BE2C (cell line): ENCODE data around the gene CBARP.

Source experiments
- DNase-seq: peaks from one replicate; pipeline ENCODE4 v3.0.0-alpha.2; 2020
- H3K27me3 ChIP-seq: fragments of 250-450 bp; sonication (Bioruptor Pico); 2 replicates; pipeline ENCODE4 v1.5.1; 2020; ENCODE audit warnings: mild to moderate bottlenecking
- H3K36me3 ChIP-seq: fragments of 250-450 bp; sonication (Bioruptor Pico); 2 replicates; pipeline ENCODE4 v1.5.1; 2020; ENCODE audit warnings: mild to moderate bottlenecking
- H3K4me1 ChIP-seq: fragments of 250-450 bp; sonication (Bioruptor Pico); 2 replicates; pipeline ENCODE4 v1.5.1; 2020
- H3K4me3 ChIP-seq: 2 replicates; pipeline ENCODE4 v1.5.1; 2011; ENCODE audit warnings: low read depth, low read length
- H3K9me3 ChIP-seq: fragments of 250-450 bp; sonication (Bioruptor Pico); 2 replicates; pipeline ENCODE4 v1.5.1; 2020
- TF ChIP-seq, protein P1 (sequence below): IDR thresholded peaks from 2 replicates; pipeline ENCODE4 v1.5.1; 2012; ENCODE audit warnings: mild to moderate bottlenecking, low read depth, low read length

CBARP gene

DNA sequence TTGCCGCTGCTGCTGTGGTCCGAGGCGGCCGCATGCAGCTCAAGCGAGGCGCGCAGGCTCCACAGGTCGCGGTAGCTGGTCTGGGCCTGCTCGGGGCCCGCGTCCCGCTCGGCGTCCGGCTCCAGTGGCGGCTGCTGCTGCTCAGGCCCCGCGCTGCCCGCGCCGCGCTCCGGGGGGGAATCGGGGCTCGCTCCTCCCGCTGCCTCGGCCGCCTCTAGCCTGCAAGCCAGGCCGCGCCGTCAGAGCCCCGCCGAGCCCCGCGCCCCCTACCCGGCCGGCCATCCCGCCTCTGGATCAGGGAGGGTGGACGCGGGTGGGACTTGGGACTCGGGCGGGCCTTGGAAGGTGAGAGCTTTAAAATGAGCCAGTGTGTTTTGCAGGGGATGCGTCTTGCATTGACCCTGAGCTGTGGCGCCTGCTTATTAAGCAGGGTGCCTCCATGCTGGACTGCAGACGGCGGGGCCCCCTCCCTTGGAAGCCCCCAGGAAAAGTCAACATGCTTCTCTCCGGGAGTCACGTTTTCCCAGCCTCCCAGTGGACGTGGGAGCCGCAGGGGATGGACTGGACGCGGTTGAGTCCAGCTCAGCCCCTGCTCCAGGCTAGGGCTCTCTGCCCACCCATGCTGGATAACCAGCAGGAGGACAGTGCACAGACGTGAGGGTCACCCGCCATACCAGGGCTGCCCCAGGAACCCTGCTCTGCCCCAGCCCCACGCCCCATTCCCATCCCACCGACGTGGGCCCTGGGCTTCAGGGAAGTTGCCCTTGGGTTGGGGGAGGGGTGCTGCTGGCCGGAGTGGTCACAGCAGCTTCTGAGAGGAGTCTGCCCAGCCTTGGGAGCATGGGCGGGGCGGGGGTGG lies 7.7 kb downstream of the CBARP start:
- H3K27me3 ChIP-seq: no peaks in the 10 kb centered on the region
- H3K9me3 ChIP-seq: no peaks in the 10 kb centered on the region
- peaks cover 43% of the 10 kb centered on the region for H3K36me3 ChIP-seq
- peaks cover 10% of the 10 kb centered on the region for H3K4me1 ChIP-seq
- no peak for DNase-seq
- TF ChIP-seq, protein P1, sequence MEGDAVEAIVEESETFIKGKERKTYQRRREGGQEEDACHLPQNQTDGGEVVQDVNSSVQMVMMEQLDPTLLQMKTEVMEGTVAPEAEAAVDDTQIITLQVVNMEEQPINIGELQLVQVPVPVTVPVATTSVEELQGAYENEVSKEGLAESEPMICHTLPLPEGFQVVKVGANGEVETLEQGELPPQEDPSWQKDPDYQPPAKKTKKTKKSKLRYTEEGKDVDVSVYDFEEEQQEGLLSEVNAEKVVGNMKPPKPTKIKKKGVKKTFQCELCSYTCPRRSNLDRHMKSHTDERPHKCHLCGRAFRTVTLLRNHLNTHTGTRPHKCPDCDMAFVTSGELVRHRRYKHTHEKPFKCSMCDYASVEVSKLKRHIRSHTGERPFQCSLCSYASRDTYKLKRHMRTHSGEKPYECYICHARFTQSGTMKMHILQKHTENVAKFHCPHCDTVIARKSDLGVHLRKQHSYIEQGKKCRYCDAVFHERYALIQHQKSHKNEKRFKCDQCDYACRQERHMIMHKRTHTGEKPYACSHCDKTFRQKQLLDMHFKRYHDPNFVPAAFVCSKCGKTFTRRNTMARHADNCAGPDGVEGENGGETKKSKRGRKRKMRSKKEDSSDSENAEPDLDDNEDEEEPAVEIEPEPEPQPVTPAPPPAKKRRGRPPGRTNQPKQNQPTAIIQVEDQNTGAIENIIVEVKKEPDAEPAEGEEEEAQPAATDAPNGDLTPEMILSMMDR: no peak
- H3K4me3 ChIP-seq: no peak overlapping the region

DNA sequence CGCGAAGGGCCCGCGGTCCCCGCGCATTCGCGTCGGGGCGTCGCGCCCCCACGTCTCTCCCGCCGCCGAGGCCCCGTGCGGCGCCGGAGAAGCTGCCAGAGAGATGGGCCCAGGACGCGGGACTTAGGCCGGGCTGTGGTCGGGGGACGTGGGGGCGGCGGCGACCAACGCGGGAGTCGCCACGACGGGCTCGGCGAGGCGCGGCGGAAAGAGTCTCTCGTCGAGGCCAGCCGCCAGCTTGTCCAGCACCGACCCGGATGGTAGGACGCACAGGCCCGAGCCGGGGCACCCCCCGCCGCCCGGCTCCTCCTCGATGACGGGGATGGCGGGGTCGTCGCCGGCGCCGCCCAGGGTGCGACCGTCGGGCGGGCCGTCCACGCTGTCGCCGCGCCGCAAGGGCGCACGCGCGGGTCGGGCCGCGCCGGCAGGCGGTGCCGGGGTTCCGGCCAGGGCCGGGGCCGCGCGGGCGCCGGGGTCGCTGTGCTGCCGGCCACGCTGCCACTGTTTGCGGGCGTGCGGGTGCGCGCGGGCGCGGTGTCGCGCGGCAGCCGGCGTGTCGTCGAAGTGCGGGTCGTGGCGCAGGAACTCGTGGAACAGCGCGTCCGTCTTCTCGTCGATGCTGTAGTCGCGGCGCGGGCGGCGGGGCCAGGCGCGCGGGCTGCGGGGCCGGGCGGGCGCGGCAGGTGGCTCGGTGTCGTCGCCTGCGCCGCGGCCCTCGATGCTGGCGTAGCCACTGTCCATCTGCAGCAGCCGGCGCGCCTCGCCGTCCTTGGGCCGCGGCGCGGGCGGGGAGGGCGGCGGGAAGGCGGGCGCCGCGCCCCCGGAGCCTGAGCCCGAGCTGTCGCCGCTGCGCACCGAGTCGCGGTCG lies 8.5 kb downstream of the CBARP start:
- no peaks in the 10 kb centered on the region for H3K9me3 ChIP-seq
- TF ChIP-seq, protein P1: no peak
- H3K4me1 ChIP-seq: peaks cover 10% of the 10 kb centered on the region
- no peak overlapping the region for H3K4me3 ChIP-seq
- peaks cover 42% of the 10 kb centered on the region for H3K36me3 ChIP-seq
- H3K27me3 ChIP-seq: no peaks in the 10 kb centered on the region
- DNase-seq: no peak

DNA sequence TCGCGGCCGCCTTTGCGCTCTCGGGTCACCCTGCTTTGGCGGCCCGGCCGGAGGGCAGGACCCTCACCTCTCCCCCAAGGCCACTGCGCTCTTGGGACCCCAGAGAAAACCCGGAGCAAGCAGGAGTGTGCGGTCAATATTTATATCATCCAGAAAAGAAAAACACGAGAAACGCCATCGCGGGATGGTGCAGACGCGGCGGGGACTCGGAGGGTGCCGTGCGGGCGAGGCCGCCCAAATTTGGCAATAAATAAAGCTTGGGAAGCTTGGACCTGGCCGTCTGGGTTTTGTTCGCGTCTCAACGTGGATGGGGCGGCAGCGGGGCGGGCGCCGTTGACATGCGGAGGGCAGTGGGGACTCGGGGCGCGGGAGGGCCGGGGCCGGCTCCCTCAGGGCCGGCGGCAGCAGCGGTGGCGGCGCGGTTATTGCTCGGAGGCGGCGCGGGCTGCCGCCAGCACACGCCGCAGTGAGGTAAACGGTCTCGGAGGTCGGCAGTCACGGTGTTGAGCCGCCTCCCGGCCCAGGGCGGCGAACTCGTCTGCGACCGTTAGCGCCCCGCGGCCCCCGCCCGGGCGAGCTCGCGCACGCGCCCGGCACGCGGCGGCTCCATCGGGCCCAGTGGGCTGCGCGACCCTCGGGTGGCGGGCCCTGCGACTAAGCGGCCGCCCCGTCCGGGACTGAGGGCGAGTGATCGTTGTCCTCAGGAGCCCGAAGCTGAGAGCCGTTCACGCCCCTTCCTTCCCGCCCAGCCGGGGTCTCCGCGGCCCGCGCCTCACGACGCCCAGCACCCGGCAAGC lies 9.4 kb downstream of the CBARP start:
- Histone ChIP-seq H3K4me1 (peaks cover 14% of the 10 kb centered on the region), H3K36me3 (peaks cover 44% of the 10 kb centered on the region), H3K9me3 (no peaks in the 10 kb centered on the region), H3K27me3 (no peaks in the 10 kb centered on the region), H3K4me3 (no peak overlapping the region)
- DNase-seq: no peak
- TF ChIP-seq, protein P1: no peak

DNA sequence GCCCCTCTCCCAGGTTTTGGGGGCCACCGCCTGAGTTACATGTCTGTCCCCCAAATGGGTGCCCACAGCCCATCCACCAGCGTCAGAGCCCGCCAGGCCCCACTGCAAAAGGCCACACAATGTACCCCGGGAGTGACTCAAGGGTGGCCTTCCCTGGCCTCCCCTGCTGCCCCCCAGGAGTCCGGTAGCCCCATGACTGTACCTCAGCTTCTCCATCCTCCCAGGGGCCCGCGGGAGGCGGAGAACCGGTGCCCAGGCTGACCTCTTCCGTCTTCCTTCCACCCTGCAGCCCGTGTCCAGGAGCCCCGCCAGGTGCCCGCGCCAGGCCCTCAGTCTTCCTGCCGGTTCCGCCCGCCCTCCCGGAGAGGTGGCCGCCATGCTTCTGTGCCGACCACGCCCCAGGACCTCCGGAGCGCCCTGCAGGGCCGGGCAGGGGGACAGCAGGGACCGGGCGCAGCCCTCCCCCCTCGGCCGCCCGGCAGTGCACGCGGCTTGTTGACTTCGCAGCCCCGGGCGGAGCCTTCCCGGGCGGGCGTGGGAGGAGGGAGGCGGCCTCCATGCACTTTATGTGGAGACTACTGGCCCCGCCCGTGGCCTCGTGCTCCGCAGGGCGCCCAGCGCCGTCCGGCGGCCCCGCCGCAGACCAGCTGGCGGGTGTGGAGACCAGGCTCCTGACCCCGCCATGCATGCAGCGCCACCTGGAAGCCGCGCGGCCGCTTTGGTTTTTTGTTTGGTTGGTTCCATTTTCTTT lies 10.3 kb downstream of the CBARP start:
- no peaks in the 10 kb centered on the region for H3K27me3 ChIP-seq
- DNase-seq: no peak
- TF ChIP-seq, protein P1: no peak
- peaks cover 18% of the 10 kb centered on the region for H3K4me1 ChIP-seq
- H3K36me3 ChIP-seq: peaks cover 49% of the 10 kb centered on the region
- H3K9me3 ChIP-seq: no peaks in the 10 kb centered on the region
- H3K4me3 ChIP-seq: no peak overlapping the region

DNA sequence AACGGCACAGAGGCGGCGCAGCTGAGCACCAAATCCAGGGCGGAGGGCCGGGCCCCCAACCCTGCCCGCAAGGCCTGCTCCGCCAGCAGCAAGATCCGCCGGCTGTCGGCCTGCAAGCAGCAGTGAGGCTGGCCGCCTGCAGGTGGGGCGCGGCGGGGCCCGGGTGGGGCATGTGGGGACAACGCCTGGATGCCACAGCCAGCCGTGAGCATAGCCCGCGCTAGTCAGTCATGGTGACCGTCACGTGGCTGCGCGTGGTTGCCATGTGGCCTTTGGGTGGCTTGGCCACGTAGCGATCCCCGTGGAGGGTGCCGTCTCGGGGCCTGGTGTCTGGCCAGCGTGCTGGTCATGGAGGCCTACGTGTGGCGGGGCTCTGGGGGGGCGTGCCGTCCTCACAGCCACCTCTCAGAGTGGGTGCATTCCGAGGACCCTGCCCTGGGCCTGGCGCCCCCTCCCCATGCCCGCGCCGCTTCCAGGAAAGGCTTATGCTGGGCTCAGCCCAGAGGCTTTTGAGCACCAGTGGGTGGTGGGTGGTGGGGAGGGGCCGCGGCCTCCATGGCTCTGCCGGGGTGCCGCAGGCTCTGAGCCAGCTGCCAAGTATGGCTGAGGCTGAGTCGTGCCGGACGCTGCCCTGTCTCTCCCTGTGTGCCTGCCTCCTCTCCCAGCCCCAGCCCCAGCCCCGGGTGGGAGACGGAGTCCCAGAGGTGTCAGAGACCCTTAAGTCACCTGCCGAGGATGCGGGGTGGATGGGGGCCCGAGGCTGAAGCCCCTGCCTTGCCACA lies 11.1 kb downstream of the CBARP start:
- Histone ChIP-seq H3K4me3 (no peak overlapping the region), H3K4me1 (peaks cover 20% of the 10 kb centered on the region), H3K36me3 (peaks cover 56% of the 10 kb centered on the region), H3K9me3 (no peaks in the 10 kb centered on the region), H3K27me3 (no peaks in the 10 kb centered on the region)
- TF ChIP-seq, protein P1: no peak
- no peak for DNase-seq
